ENCODE data around the gene TPP1. TPM values are rescaled to one million over a fixed set of nuclear protein-coding genes. Genes with fewer than 3 reads are reported as not detected.

The TPP1 gene
- polyA plus RNA-seq, 1 donor (not counting 4 experiments of a cell fraction or from before 2014, with no cell fraction given) = 55.3 TPM

DNA sequence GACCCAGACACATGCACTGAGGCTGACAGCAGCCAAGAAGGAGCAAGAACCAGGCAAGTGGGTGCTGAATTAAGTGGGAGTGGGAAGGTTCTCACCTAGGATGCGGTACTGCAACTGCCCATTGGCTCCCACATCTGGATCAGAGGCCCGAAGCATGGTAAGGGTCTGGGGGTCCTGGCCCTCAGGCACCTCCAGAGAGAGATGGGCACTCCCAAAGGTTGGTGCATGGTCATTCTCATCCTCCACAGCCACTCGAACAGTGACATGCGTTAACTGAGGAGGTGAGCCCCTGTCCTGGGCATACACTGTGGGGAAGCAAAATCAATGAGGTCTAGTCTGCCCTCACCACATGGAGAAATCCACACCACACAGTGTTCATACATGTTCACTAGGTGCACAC lies 9.3 kb upstream of the TPP1 start:
- FAIRE-seq (no peak), DNase-seq (ENCODE audit: low read depth, low spot score) (no peak)
- dilution Hi-C loops (cut with MboI; ENCODE audit: extremely low pct_ligation_motif_present, low sequenced_read_pairs) = no loop called here
- no peak overlapping the region for H2AFZ ChIP-seq (ENCODE audit: control insufficient read depth, low read length)
- no peak overlapping the region for H3K9ac ChIP-seq (ENCODE audit: control insufficient read depth, extremely low read depth, insufficient read depth, low read length)
- no peaks in the 10 kb centered on the region for H4K20me1 ChIP-seq (ENCODE audit: control insufficient read depth, extremely low read depth, insufficient read depth, low read length)
- no peak overlapping the region for H3K4me2 ChIP-seq (ENCODE audit: control insufficient read depth, extremely low read depth, insufficient read depth, low read depth, low read length)
- no peak for TF ChIP-seq EZH2 (IDR thresholded peaks at IDR 0.05; ENCODE audit: low read length)
- TF ChIP-seq, protein P1, sequence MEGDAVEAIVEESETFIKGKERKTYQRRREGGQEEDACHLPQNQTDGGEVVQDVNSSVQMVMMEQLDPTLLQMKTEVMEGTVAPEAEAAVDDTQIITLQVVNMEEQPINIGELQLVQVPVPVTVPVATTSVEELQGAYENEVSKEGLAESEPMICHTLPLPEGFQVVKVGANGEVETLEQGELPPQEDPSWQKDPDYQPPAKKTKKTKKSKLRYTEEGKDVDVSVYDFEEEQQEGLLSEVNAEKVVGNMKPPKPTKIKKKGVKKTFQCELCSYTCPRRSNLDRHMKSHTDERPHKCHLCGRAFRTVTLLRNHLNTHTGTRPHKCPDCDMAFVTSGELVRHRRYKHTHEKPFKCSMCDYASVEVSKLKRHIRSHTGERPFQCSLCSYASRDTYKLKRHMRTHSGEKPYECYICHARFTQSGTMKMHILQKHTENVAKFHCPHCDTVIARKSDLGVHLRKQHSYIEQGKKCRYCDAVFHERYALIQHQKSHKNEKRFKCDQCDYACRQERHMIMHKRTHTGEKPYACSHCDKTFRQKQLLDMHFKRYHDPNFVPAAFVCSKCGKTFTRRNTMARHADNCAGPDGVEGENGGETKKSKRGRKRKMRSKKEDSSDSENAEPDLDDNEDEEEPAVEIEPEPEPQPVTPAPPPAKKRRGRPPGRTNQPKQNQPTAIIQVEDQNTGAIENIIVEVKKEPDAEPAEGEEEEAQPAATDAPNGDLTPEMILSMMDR (optimal IDR thresholded peaks at IDR 0.05 in 1 of 3, IDR thresholded peaks at IDR 0.05 in 1 of 3, conservative IDR thresholded peaks at IDR 0.05 in 1 of 3; ENCODE audit: extremely low read depth in 1 of 3, insufficient read depth in 2 of 3, low read length in 3 of 3) = no peak
- H3K9me1 ChIP-seq (ENCODE audit: control insufficient read depth, extremely low read depth, insufficient read depth, low read length) = no peaks in the 10 kb centered on the region
- H3K36me3 ChIP-seq (ENCODE audit: control insufficient read depth in 2 of 2, extremely low read depth in 1 of 2, insufficient read depth in 2 of 2, low read length in 2 of 2) = no peaks in the 10 kb centered on the region
- no peak overlapping the region for H3K27ac ChIP-seq (ENCODE audit: control insufficient read depth, insufficient read depth, low read length)
- H3K27me3 ChIP-seq (ENCODE audit: control insufficient read depth, extremely low read depth, insufficient read depth, low read length) = peaks cover 45% of the 10 kb centered on the region
- H3K4me1 ChIP-seq (ENCODE audit: control insufficient read depth, extremely low read depth, insufficient read depth, low read length) = no peaks in the 10 kb centered on the region
- no peaks in the 10 kb centered on the region for H3K79me2 ChIP-seq (ENCODE audit: control insufficient read depth, insufficient read depth, low read length)
- H3K4me3 ChIP-seq (ENCODE audit: control insufficient read depth in 2 of 3, extremely low read depth in 1 of 3, insufficient read depth in 2 of 3, low read depth in 1 of 3, low read length in 3 of 3) = no peak overlapping the region
- no peaks in the 10 kb centered on the region for H3K9me3 ChIP-seq (ENCODE audit: control insufficient read depth, low read depth, low read length)

DNA sequence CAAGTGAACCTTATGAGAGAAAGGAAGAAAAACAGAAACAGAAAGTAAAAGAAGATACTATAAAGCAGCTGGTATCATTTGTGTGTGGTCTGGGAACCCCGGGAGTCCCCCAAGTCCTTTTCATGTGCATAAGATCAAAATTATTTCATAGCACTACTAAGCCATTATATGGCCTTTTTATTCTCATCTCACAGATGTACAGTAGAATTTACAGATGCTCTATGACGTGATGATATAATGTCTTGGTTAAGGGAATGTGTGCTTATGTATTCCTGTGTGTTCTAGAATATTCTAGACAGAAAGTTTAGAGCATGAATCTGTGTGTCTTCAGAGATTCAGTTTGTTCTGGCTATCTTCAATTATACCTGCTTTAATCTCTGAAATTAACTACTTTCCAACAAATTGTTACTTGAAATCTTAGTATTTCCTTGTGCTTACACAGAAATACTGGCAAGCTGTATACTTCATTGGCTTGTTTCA lies 8.6 kb upstream of the TPP1 start:
- FAIRE-seq = no peak
- no peak overlapping the region for H3K4me2 ChIP-seq (ENCODE audit: control insufficient read depth, extremely low read depth, insufficient read depth, low read depth, low read length)

More for the DNA sequence above, 8.6 kb upstream of the TPP1 start:
- H3K9me1 ChIP-seq (ENCODE audit: control insufficient read depth, extremely low read depth, insufficient read depth, low read length) = no peaks in the 10 kb centered on the region
- H3K4me3 ChIP-seq (ENCODE audit: control insufficient read depth in 2 of 3, extremely low read depth in 1 of 3, insufficient read depth in 2 of 3, low read depth in 1 of 3, low read length in 3 of 3) = no peak overlapping the region
- TF ChIP-seq, protein P1 (optimal IDR thresholded peaks at IDR 0.05 in 1 of 3, IDR thresholded peaks at IDR 0.05 in 1 of 3, conservative IDR thresholded peaks at IDR 0.05 in 1 of 3; ENCODE audit: extremely low read depth in 1 of 3, insufficient read depth in 2 of 3, low read length in 3 of 3) = no peak
- no peak for TF ChIP-seq EZH2 (IDR thresholded peaks at IDR 0.05; ENCODE audit: low read length)
- H4K20me1 ChIP-seq (ENCODE audit: control insufficient read depth, extremely low read depth, insufficient read depth, low read length) = no peaks in the 10 kb centered on the region
- H3K9me3 ChIP-seq (ENCODE audit: control insufficient read depth, low read depth, low read length) = no peaks in the 10 kb centered on the region
- no peak for DNase-seq (ENCODE audit: low read depth, low spot score)
- H3K36me3 ChIP-seq (ENCODE audit: control insufficient read depth in 2 of 2, extremely low read depth in 1 of 2, insufficient read depth in 2 of 2, low read length in 2 of 2) = no peaks in the 10 kb centered on the region
- peaks cover 45% of the 10 kb centered on the region for H3K27me3 ChIP-seq (ENCODE audit: control insufficient read depth, extremely low read depth, insufficient read depth, low read length)
- H3K79me2 ChIP-seq (ENCODE audit: control insufficient read depth, insufficient read depth, low read length) = no peaks in the 10 kb centered on the region
- dilution Hi-C loops (cut with MboI; ENCODE audit: extremely low pct_ligation_motif_present, low sequenced_read_pairs) = no loop called here
- no peak overlapping the region for H3K27ac ChIP-seq (ENCODE audit: control insufficient read depth, insufficient read depth, low read length)
- H2AFZ ChIP-seq (ENCODE audit: control insufficient read depth, low read length) = no peak overlapping the region
- no peak overlapping the region for H3K9ac ChIP-seq (ENCODE audit: control insufficient read depth, extremely low read depth, insufficient read depth, low read length)
- no peaks in the 10 kb centered on the region for H3K4me1 ChIP-seq (ENCODE audit: control insufficient read depth, extremely low read depth, insufficient read depth, low read length)

Data from keratinocyte (primary cell).